GM19099 (cell line): Measurements from ENCODE around the gene ZNF556.

Experiments
- POLR2A ChIP-seq: IDR thresholded peaks from 3 replicates; pipeline ENCODE4 v1.6.1; 2011; ENCODE audit warnings: low read depth; ENCODE audit not compliant: insufficient read length; ENCODE audit errors: extremely low read depth

ZNF556 gene

DNA sequence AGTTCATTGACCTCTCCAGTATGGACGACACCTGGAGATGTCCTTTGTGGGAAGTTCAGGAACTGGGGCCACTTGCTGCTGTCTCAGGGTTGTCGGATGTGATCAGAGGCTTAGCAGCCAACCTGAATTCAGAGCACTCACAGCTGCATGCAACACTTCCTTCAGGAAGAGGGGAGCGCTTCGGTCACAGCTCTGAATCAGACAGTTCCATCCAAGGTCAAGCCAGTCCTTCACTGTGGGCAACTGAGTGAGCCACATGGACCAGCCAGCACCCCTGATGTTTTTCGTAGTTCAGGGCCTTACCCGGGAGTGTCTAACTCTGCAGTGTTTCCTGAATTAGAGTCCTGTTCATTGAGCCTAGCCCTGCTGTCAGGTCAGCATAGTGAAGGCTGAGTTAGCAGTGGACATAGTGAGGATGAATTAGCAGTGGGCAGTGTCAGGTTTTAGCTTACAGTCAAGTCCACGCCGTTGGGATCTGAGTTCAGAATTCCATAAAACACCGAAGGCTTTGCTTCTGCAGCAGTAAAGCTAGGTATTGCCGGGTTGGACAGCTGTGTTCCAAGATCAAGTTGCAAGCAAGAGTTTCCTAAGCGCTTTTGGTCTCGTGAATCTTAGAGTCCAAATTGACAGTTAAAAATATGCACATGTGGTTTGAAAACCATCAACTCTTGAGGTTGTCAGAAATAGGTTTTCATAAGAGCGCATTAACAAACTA, 20.8 kb upstream of the ZNF556 start:
- TF ChIP-seq POLR2A = no peak

- TF ChIP-seq POLR2A = no peak
Measured at GRCh38 chr19:2847507-2847906, 19.6 kb upstream of the ZNF556 start.

GRCh38 chr19:2848616-2849015, 18.5 kb upstream of the ZNF556 start:
- TF ChIP-seq POLR2A = no peak

DNA sequence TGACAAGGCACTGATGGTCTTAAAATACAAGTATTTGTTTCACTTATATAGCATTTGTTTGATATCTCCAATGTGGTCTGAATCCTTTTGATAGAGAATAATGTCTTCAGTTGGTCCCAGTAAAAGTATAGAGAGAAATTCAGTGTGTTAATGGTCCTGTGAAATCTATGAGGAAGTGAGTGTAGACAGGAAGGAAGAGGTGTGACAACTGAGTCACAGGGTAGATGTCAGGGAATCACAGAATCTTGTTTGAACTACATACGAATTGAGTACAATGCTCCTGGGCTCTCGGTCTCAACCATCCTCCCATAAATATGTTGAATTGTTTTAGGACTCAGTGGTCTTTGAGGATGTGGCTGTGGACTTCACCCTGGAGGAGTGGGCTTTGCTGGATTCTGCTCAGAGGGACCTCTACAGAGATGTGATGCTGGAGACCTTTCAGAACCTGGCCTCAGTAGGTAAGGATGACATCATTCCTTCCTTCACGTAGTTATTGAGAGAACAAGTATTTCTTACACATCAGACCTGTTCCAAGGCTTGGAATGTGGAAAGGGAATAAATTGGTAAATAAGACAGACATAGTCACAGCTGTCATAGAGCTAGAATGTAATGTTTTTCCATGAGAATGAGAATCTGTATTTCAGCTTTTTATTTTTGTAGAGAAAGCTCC, 16.7 kb upstream of the ZNF556 start:
- TF ChIP-seq POLR2A = no peak

GRCh38 chr19:2852598-2852997, 14.5 kb upstream of the ZNF556 start:
- no peak for TF ChIP-seq POLR2A

- TF ChIP-seq POLR2A = no peak
Measured at GRCh38 chr19:2853015-2853606, 14.0 kb upstream of the ZNF556 start.

DNA sequence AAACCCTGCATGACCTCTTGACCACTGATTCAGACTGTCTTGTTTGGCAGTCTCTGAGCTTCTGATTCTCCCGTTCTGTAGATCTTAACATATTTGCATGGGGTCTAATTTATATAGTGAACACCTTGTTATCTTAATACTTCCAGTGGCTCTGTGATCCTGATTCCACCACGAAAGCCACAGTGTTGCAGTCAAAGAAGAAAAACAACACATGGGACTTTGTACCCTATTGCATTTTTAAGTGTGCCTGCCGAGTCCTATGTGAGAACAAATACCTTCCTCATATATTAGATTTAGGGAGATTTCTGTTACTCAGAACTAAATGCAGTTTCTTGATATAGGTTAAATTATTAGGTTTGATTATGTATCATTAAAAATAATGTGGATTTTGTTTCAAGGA, 12.3 kb upstream of the ZNF556 start:
- no peak for TF ChIP-seq POLR2A

- TF ChIP-seq POLR2A = no peak
Measured at GRCh38 chr19:2856457-2857050, 10.6 kb upstream of the ZNF556 start.

DNA sequence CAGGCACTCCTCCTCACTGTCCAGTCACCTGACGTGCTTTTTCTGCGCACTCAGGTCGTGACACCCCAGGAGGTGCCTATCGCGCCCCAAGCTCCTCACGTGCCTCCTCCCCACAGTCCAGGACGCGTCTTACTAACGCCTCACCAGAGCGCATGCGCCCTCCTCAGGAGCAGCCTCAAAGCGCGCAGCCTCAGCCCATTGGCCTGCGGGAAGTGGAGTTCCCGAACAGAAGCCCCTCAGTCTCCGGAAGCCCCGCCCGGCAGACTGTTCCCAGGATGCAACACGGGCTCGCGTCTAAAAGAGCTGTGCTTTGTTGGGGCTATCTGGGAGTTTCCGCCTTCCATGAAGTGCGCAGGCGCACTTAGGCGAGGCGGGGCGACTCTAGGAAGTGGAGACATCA, 8.3 kb upstream of the ZNF556 start:
- TF ChIP-seq POLR2A = no peak

GRCh38 chr19:2863816-2864215, 3.3 kb upstream of the ZNF556 start:
- TF ChIP-seq POLR2A = no peak

GRCh38 chr19:2865334-2866100, 1.6 kb upstream of the ZNF556 start:
- no peak for TF ChIP-seq POLR2A

- no peak for TF ChIP-seq POLR2A
Measured at GRCh38 chr19:2866495-2867024, 575 bp upstream of the ZNF556 start.

DNA sequence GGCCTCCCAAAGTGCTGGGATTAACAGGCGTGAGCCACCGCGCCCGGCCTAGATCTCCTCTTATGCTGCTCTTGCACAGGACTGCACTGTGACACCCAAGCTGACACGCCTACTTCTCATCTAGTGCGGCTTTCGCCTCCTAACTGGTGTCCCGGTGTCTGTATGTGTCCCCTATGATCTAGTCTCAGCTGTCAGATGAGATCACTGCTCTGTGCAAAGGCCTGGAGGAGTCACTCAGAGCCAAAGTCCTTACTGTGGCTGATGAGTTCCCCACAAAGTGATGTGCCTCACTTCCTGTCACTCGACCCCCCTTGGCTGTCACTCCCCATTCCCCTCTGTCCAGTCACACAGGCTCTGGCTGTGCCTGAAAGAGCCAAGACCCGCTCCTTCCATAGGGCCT, 2.5 kb downstream of the ZNF556 start:
- no peak for TF ChIP-seq POLR2A

GRCh38 chr19:2877398-2878331, 10.5 kb downstream of the ZNF556 start:
- TF ChIP-seq POLR2A = no peak
